Fibroblast of mammary gland (primary cell): ENCODE data around the gene PIP5K1A.

Experiments used
- DNase-seq: peaks from one replicate; pipeline ENCODE4 v3.0.0-alpha.2; 2010; ENCODE audit warnings: low read depth
- H3K4me3 ChIP-seq: 2 replicates; pipeline ENCODE4 v1.5.1; 2011; ENCODE audit warnings: low read depth, mild to moderate bottlenecking, low read length, moderate library complexity; ENCODE audit not compliant: control insufficient read depth
- TF ChIP-seq, protein P1 (sequence below): conservative IDR thresholded peaks from 2 replicates; pipeline ENCODE4 v1.5.1; 2011; ENCODE audit warnings: low read depth, low read length, inconsistent platforms; ENCODE audit not compliant: control insufficient read depth, insufficient read depth

The PIP5K1A gene

DNA sequence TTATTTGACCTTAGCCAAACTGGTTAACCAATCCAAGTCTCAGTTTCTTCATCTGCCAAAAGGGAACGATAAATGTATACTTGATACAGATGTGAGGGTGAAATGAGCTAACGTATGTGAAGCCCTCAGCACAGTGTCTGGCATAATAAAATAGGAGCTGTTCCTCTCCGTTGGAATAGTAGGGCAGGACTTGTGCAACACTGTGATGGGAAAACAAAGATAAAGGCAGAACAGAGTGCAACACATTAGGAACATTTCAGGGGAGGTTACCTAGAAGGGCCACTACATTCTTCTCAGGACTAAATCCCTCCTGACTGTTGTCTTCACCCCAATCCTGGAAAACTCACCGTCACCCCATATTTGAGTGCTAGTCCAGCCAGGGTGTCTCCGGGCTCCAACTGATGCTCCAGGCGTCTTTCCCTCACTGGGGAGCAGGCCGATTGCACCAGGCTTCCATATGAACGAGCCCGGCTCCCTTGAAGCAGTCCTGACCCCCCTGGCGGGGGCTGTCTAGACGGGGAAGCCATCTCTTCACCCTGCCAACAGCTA lies 33.5 kb upstream of the PIP5K1A start:
- TF ChIP-seq, protein P1, sequence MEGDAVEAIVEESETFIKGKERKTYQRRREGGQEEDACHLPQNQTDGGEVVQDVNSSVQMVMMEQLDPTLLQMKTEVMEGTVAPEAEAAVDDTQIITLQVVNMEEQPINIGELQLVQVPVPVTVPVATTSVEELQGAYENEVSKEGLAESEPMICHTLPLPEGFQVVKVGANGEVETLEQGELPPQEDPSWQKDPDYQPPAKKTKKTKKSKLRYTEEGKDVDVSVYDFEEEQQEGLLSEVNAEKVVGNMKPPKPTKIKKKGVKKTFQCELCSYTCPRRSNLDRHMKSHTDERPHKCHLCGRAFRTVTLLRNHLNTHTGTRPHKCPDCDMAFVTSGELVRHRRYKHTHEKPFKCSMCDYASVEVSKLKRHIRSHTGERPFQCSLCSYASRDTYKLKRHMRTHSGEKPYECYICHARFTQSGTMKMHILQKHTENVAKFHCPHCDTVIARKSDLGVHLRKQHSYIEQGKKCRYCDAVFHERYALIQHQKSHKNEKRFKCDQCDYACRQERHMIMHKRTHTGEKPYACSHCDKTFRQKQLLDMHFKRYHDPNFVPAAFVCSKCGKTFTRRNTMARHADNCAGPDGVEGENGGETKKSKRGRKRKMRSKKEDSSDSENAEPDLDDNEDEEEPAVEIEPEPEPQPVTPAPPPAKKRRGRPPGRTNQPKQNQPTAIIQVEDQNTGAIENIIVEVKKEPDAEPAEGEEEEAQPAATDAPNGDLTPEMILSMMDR, result no peak
- DNase-seq, result peak; percentile 21
- H3K4me3 ChIP-seq, result peak overlapping the region; percentile 99

DNA sequence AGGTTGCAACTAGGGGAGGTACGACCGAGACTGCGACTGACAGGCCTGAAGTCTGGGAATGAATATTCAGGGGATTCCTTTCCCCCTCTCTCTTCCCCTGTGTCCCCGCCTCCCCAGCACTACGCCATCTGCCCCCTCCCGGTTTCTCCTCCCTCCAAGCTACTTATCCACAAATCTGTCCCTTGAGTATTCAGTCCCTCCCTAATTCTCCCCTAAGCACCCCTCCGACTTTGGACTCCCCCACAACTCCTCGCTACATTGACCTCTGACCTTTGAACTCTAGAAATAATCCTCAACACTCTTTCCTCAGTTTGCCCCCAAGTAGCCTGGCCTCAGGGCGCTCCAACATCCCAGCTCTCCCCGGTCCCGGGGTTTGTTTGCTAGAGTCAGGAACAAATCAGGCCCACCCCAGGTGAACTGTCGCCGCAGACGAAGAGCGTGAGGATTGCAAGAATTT lies 33.0 kb upstream of the PIP5K1A start:
- H3K4me3 ChIP-seq, result peak overlapping the region; percentile 99
- DNase-seq, result peak; percentile 59
- TF ChIP-seq, protein P1, result no peak

DNA sequence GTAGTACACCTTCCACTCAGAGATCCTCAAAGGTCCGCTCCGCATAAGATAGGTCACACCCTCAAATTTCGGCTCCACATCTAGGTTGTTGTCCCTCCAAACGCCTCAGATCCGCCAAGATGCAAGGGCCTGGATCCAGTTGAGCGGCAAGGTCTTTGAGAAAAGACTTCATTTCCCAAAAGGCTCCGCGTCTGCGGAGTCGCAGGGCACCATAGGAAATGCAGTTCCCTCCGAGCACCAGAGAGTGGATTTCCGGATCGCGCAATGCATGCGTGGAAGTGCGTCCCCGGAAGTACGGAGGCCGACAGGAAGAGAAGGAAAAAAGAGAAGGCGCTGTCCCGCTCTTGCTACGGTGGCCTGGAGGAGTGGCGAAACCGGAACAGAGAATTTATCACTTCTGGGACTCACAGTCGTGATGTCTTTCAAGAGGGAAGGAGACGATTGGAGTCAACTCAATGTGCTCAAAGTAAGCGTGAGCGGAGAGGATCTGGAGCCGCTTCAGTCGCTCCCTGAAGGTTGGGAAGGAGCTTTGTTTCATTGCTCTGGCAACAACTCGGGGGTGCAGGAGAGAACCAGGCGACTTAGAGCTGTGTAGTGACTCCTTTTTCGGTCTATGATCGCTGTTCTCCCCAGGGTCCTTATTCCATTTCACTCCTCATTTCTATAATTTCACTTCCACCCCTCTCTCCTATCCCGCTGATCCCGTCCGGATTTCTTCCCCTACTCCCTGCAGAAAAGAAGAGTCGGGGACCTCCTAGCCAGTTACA lies 32.4 kb upstream of the PIP5K1A start, which contains the start of the genes LYSMD1 and SCNM1:
Gene LYSMD1 (minus strand): TSS at position 165 of the 767 bp plus-strand sequence. CDS start 644 bp downstream, outside the sequence.
Gene SCNM1 (plus strand): TSS at position 407 of the 767 bp plus-strand sequence. CDS start 9 bp downstream, at position 416.
- TF ChIP-seq, protein P1, result no peak
- peak within 1 kb of the TSS; percentile 99 for H3K4me3 ChIP-seq
- DNase-seq, result peak; percentile 99

DNA sequence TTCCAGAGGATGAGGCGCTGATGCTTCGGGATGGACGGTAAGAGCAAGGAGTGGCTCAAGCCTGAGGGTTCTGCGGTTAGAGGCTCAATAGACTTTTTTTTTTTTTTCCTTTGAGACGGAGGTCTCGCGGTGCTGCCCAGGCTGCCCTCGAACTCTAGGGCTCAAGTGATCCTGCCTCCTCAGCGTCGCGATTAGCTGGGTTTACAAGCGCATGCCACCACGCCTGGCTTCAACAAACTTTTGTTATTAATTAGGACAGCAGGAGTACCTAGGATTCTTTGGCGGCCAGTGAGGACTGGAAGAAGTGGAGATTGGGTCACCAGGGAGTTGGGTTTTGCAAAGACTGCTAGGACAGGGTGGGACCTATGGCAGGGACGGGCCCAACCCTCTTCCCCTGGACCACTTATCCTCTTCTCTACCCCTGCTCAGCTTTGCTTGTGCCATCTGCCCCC lies 31.8 kb upstream of the PIP5K1A start:
- H3K4me3 ChIP-seq, result peak overlapping the region; percentile 99
- TF ChIP-seq, protein P1, result no peak

DNA sequence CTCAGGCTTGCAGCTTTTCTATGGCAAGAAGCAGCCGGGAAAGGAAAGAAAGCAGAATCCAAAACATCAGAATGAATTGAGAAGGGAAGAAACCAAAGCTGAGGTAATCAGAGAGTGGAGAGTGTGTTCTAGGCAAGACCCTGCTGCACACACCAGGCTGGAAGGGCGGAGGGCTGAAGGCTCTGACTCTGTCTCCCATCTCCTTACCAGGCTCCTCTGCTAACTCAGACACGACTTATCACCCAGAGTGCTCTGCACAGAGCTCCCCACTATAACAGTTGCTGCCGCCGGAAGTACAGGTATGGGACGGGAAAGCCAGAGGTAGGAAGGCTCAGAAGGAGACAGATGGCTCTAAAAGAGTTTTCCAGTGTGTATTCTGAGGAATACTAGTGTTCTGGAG lies 31.2 kb upstream of the PIP5K1A start:
- DNase-seq, result no peak
- TF ChIP-seq, protein P1, result no peak
- H3K4me3 ChIP-seq, result peak overlapping the region; percentile 99

More for the DNA sequence above, 31.8 kb upstream of the PIP5K1A start:
- peak; percentile 72 for DNase-seq

DNA sequence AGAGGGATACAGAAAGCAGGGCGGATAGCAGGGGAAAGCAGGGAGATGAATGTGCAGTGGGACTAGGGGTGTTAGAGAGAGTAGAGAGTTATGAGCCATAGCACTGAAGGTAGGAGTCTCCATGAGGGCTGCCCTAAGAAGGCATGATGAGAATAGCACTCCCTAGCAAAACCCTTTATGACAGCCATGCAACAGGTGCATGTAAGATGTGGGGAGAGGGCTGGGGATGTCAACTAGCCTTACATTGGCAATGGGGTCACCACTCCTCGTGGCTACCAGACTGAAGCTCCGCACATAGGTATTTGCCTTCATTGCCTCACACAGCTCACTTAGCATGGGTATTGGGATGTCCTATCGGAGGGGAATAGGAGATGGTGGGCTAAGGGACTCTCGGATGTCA lies 27.2 kb upstream of the PIP5K1A start:
- TF ChIP-seq, protein P1, result no peak
- DNase-seq, result no peak

More for the DNA sequence above, 27.2 kb upstream of the PIP5K1A start:
- no peak overlapping the region for H3K4me3 ChIP-seq
